GM13976 (cell line): ENCODE results near the gene JAG2.

Experiments
- DNase-seq: peaks from one replicate; pipeline ENCODE4 v3.0.0; 2012; ENCODE audit warnings: low spot score
- in situ Hi-C: fragments of 300-500 bp; cut with MboI; formaldehyde crosslinking; loops from one replicate; pipeline ENCODE4 v1.12.0; 2022; ENCODE audit warnings: low sequenced_read_pairs, mixed read lengths, inconsistent platforms; ENCODE audit not compliant: unreplicated experiment
- TF ChIP-seq, protein P1 (sequence below): IDR thresholded peaks from 2 replicates; pipeline ENCODE4 v1.5.1; 2012; ENCODE audit warnings: borderline replicate concordance, mild to moderate bottlenecking; ENCODE audit not compliant: insufficient read depth; ENCODE audit errors: extremely low read depth, missing control alignments, control extremely low read depth

JAG2 gene

GRCh38 chr14:105161309-105161708 is 7.3 kb downstream of the JAG2 start:
- TF ChIP-seq, protein P1, sequence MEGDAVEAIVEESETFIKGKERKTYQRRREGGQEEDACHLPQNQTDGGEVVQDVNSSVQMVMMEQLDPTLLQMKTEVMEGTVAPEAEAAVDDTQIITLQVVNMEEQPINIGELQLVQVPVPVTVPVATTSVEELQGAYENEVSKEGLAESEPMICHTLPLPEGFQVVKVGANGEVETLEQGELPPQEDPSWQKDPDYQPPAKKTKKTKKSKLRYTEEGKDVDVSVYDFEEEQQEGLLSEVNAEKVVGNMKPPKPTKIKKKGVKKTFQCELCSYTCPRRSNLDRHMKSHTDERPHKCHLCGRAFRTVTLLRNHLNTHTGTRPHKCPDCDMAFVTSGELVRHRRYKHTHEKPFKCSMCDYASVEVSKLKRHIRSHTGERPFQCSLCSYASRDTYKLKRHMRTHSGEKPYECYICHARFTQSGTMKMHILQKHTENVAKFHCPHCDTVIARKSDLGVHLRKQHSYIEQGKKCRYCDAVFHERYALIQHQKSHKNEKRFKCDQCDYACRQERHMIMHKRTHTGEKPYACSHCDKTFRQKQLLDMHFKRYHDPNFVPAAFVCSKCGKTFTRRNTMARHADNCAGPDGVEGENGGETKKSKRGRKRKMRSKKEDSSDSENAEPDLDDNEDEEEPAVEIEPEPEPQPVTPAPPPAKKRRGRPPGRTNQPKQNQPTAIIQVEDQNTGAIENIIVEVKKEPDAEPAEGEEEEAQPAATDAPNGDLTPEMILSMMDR: no peak
- in situ Hi-C loops: no loop called here
- DNase-seq: no peak

- DNase-seq: no peak
- in situ Hi-C loops: no loop called here
- TF ChIP-seq, protein P1: no peak
Observed at GRCh38 chr14:105160776-105161175, 7.8 kb downstream of the JAG2 start.

- TF ChIP-seq, protein P1: no peak
- in situ Hi-C loops: no loop called here
- DNase-seq: no peak
Observed at GRCh38 chr14:105159344-105159743, 9.2 kb downstream of the JAG2 start.

DNA sequence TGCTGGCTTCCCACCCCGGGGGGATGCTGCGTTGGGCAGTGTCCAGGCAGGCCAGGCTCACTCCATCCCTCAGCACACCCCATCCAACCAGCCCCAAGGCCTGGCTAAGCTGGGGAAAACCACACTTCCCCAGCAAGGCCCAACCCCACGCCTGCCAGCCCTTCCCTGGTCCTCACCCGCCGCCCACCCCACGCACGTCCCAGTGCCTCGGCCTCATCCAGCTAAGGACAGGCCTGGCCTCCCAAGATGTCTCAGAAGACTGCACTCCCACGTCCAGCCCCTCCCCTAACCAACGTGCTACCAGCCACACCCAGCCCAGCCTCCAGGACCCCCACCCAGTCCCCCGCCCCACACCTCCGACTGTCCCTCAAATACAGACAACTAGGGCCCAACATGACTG is 9.8 kb downstream of the JAG2 start:
- in situ Hi-C loops: no loop called here
- TF ChIP-seq, protein P1: no peak
- DNase-seq: no peak

DNA sequence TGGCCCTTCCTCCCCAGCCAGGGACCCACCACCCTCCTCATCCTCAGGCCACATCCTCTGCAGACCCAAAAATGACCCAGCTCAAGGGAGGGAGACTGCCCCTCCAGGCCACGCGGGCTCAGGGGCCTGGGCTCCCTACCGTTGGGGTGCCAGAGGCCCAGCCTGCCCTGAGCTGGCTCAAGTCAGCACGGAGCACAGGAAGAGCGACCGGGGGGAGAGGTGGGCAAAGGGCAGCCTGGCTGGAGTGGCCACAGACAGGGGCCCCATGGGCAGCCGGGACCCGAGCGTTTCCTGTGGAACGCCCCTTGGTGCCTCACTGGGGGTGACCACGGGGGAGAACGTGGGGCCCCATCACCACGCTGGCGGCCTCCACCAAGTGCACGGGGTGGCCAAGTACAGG is 10.7 kb downstream of the JAG2 start:
- no peak for DNase-seq
- TF ChIP-seq, protein P1: no peak
- in situ Hi-C loops: no loop called here

- TF ChIP-seq, protein P1: no peak
- DNase-seq: no peak
- in situ Hi-C loops: no loop called here
Observed at GRCh38 chr14:105156414-105157375, 11.9 kb downstream of the JAG2 start.
